ENCODE measurements around the gene LRP1B. TPM values are rescaled to one million over a fixed set of nuclear protein-coding genes. Genes with fewer than 3 reads are reported as not detected.
A peak's percentile ranks its signal among the peaks of the same experiment; 100 is the strongest.

LRP1B gene
- total RNA-seq, 1 experiment from 2014 or later, result 1.4 TPM

DNA sequence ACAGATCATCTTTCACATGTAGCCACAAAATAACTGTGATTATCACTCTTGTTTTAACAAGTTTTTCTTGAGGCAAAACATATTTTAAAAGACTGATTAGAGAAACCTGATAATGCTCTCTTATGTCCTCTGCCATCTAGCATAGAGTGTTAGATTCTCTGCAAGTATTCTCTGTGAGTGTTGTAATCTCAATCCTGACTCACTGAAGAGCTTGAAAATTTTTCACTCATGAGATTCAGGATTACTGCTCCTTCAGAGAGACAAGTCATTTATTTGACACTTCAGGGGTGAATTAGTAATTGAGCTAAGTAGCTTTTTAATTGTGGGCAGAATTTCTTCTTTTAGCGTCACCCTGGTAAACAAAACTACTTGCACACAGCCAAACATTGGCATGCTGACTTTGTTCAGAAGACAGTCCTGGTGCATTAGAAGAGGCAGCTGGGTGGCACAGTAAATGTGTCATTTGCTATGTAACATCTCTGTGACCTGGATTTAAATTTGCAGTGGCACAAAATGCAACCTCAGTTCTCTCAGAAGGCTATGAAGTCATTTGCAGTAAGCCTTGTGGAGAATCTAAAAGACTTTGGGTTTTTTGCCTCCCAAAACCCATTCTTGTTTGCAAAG is 172.9 kb downstream of the LRP1B start:
- DNase-seq (ENCODE audit: low spot score), result no peak

DNA sequence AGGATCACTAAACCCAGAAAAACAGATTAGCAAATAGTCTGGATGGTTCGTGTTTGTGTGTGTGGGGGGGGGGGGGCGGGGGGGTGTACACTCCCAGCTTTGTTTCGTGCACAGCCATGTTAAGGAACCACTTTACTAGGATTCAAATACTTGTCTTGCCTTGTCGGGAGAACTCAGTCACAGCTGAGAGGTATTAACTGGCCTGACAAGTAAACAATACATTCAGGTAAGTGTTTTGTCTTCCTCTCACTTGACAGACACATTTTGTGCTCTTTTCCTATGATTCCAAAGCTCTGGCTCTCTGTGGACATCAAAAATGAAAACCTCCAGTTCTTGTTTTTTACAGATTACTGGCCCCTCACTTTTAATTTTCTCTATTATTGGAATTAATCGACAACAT is 173.5 kb downstream of the LRP1B start:
- no peak for DNase-seq (ENCODE audit: low spot score)

DNA sequence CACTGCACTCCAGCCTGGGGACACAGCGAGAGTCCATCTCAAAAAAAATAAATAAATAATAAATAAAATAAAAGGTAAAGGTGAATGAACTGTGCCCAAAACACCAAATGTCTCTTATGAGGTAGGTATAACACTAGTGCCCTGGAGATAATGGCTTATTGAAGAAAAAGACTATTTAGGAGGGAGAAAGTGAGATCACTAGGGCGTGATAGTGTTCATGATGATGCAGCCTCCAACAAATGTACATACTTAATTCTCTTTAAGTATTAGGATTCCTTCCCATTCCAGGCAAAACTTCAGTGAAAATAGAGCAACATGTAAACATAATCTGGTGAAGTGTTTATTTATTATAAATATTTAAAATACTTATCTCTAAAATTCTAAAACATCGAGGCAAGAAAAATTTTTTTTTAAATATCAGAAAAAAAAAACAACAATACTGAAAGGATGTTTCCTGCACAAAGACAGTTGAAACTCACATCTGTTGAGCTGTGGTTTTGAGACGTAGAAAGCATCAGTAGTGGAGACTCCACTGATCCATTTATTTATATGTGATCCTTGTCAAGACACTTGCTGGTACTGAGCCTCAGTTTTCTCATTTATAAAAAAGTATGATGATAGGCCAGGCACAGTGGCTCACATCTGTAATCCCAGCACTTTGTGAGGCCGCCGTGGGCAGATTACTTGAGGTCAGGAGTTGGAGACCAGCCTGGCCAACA is 183.3 kb downstream of the LRP1B start:
- DNase-seq (ENCODE audit: low spot score), result no peak

DNA sequence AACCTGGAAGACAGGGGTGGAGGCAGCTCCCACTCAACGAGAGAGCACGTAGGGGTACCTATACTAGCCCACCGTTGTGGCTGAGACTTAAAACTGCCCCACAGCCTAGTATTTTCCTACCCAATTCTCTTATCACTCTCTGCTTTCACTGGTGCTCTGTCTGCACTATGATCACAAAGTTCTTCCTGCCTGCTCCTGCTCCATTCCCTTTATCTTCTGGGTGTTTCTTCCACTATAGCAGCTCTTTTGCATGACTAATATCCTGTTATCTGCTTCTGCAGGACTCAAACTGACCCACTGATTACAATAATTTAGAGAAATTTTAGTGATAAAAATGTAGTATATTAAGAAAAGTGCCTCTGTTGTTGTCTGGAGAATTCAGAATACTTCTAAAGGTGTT is 184.8 kb downstream of the LRP1B start:
- no peak for DNase-seq (ENCODE audit: low spot score)

DNA sequence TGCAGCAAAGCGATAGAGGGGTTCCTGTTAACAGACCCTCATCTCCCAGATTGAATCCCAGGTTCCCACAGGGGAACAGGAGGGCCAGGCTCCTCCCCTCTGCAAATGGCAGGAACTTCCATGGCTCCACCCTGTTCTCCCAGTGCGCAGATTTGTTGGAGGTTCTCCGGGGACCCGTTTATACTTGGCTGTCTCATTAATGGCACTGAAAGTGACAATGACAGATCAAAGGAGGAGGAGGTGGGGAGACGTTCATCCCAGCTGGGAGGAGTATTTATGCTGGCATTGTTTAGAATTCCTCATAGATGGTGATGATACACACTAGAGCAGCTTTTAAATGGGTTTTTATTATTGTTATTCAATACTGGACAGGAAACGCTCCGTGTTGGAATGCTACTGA is 186.9 kb downstream of the LRP1B start:
- no peak for DNase-seq (ENCODE audit: low spot score)

DNA sequence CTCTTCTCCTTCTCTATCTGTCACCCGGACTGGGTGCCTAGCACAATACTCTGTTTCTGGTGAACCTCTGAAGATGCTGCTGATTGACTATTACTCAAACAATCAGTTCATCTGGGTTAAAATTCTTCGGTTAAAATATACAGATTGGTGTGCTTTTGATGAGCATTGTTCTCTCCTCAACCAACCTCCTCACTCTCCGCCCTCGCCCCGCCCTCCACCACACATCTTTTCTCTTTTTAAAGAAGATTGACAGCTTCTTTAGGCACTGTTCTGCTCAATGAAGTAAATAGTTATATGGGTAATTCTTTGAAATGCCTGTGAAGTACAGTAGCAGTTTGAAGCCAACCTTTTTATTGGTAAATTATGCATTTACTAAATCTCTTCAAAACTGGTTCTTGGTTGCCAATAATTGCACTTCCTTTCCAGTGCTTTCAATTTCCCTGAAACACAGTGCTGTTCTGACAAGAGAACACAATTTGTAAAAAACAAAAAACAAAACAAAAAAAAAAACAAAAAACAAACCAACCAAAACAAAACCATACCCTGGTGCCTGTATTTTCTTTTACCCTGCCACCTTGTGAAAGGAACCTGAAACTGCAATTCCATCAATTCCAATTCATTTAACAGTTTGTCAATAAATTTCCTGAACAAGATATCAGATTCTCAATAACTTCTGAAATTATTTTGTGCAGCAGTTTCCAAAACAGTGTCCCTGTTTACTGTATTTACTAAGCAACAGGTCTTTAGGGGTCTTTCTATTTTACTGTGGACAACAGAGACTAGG is 188.6 kb downstream of the LRP1B start:
- DNase-seq (ENCODE audit: low spot score), result no peak

DNA sequence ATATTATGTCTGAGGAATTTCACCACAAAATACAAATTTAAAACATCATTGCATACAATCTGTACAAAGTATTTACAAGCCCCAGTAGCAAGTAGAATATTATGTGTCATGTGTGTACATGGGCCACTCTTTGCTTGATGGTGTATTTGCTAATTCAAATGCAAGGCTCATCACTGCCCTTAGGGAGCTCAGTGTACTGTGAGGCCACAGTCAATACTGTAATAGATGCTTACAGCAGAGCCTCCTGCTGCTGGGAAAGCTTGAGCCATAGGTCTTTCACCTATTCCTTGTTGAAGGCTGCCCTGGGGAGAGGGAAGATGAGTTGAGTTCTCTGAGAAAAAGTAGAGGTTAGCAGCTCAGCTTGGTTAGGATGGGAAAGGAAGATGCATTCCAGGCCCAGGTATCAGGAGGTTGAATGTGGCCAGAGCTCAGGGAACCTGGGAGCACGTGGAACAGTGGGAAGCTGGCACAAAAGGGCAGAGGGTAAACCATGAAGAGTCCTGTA is 189.6 kb downstream of the LRP1B start:
- DNase-seq (ENCODE audit: low spot score), result no peak

DNA sequence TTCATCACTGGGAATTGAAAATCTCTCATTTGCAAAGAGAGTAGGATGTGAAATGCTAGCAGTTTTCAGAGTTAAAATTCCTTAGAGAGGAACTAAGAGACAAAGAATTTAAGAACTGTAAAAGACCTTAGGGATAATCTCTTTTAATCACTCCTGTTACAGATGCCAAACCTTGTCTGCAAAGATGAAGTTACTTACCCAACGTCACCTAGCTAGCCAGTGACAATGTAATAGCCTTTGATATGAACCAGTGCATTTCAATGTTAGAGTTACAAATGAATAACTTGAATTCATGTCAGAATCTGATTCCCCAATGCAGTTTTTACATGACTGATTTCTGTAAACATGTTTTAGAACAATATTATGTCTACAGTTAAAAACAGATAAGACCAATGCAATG is 190.1 kb downstream of the LRP1B start:
- DNase-seq (ENCODE audit: low spot score), result no peak

DNA sequence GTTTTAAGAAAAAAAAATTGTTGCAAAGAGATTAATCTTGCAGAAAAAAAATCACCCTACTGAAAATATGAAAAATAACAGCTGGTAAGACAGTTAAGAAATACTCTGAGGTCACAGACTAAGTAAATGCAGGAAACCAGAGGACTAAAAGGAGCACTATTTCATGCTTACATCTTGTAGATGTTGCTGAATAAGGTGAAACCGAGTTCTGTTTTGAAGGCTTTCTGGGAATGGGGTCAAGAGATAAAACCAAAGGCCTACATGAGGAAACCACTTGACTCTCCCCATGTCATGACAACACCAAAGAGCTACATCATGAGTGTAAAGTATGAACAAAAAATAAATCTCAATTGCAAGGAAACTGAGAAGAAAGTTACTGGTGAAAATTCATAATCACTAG is 197.6 kb downstream of the LRP1B start:
- no peak for DNase-seq (ENCODE audit: low spot score)

DNA sequence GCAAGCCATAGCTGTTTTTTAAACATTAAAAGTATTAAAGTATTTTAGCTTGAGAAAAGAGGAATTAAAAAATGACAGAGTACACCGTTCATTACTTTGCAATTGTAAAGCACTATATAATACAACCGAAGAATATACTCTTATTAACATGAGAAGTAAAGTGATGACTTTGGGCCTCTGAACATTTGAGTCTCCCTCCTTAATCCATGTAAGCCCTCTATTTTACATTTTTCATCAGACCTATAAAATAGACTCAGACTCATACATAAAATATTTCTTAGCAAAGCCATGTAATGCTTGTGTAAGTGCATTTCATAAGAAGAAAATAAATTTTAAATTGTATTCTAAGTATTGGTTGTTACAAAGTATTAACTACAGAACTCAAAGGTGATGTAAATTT is 198.6 kb downstream of the LRP1B start:
- no peak for DNase-seq (ENCODE audit: low spot score)

DNA sequence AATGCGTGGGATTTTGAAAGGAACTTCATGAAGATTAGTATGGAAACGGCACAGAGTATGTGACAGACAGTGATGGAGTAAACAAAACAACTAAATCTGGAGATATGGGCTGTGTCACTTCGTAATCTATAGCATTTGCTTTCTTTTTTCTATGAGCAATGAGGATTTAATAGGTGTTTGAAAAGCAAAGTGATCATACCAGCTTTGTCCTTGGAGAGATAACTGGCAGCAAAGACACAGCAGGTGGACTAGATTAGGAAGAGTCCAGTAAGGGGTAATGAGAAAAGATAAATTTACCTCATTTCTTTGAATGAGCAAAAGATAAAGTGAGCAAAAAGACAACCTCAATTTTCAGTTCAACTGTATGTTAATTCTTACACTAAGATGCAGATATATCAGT is 199.0 kb downstream of the LRP1B start:
- no peak for DNase-seq (ENCODE audit: low spot score)

DNA sequence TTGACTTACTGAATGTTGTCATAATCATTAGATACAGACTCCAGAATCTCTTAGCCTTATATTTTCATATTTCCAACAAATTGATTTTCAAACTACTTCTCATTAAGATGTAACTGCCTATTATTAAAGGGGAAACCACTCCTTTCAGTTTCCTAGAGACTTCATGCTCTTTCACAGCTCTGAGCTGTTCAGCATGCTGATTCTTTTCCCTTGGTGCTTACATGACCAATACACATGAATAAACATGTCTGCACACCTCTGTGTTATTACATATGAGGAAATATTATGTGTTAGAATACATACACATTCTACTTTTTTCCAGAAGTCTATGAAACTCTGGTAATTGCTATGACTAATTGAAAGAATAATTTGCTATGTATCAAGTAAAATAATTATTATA is 200.0 kb downstream of the LRP1B start:
- DNase-seq (ENCODE audit: low spot score), result no peak

DNA sequence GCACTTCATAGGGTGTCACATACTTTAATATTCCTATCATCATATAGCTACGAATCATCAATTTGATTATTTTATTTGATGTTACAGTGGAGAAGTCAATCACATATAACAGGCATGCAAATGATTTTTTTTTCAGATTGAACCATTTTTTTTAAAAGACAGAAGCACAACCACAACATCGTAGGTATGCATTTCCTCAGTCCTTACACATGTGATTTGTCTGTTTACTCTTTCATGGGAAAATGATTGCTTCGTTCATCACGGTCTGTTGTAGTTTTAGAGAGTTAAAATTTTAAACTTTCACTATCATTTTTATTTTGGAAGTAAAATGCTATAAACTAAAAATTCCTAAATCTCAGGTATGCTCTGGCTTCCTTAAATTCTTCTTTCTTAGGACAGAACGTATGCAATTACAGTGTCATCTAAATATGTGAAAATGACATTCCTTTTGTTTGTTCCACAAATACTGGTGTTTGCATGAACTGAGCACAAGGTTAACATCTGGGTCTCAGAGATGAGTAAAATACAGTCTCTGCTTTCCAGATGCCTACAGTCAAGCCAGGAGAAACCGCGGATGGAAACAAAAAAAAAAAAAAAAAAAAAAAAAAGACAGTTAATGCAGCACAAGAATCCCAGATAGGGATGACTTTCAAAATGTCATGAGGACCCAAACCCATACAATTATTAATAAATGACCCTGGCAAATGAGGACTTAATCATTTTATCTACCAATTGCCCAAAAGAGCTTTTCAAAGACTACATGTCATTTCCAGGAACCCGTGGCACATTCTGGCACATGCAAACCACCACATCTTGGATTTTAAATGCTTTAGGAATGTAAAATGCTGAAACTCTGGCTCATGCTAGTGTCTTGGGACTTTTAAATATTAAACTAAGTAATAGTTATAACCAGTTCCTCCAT is 201.2 kb downstream of the LRP1B start:
- DNase-seq (ENCODE audit: low spot score), result no peak

DNA sequence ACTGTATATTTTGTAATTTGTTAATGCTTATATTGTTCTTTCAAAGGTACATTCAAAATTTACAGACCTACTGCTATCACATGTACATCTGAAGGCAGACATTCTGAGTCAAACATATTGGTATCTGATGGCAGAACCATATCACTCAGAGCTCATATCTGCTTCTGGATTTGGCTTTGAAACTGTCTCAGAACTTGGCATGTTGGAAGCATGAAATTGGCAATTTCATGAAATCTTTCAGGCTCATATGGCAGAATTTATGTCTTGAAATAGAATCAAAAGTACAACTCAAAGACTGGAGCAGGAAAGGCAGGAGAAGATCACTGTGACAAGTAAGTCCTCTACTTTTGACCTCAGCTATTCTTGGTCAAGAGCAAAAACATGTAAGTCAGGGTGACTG is 202.3 kb downstream of the LRP1B start:
- no peak for DNase-seq (ENCODE audit: low spot score)

DNA sequence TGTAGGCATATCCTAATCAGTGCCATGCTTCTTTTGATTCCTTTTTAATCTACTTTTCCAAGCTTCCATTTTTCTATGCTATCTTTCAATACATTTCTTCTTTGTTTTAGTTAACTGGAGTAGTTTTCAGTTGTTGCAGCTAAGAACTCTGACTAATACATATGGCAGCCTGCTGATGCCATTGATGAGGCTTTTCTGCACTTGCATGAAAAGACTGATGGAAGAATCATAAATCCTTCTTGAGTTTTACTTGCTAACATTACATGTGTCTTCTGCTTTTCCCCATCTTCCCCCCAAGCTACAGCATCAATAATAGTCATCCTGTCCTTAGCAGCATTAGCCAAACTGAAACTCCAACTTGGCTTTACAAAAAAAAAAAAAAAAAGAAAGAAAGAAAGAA is 203.3 kb downstream of the LRP1B start:
- no peak for DNase-seq (ENCODE audit: low spot score)

DNA sequence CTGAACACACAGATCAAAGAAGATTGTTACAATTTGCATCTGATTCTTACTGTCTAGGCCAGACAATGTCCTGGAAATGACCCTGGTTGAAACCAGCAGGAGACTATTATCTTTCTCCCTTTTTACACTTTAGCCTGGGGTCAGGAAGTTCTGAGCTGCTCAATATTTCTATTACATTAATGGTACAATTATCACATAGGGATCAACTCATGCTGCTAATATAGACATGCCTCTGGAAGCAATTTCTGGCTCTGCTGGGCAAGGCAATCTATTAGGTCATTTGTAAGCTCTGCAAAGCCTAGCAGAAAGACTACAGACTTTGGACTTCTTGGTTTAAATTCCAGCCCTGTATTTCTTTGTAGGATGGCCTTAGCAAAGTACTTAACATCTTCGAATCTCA is 205.3 kb downstream of the LRP1B start:
- no peak for DNase-seq (ENCODE audit: low spot score)

DNA sequence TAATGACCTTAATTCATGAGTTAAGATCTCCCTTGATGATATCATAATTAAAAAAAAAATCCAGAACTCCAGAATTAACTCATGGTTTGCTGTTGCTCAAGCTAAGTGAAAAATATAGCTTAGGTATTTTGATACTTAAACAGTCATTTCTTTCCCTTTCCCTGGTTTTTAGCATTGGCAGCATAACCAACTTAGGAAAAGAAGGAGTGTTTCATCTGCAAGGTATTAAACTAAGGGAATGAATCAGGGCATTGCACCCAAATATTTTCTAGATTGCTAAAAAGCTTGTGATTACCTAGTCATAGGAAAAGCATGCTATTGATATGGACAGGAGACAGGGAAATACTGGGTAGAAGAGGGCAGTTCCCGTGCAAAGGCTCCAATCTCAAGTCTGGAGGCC is 207.2 kb downstream of the LRP1B start:
- DNase-seq (ENCODE audit: low spot score), result no peak

DNA sequence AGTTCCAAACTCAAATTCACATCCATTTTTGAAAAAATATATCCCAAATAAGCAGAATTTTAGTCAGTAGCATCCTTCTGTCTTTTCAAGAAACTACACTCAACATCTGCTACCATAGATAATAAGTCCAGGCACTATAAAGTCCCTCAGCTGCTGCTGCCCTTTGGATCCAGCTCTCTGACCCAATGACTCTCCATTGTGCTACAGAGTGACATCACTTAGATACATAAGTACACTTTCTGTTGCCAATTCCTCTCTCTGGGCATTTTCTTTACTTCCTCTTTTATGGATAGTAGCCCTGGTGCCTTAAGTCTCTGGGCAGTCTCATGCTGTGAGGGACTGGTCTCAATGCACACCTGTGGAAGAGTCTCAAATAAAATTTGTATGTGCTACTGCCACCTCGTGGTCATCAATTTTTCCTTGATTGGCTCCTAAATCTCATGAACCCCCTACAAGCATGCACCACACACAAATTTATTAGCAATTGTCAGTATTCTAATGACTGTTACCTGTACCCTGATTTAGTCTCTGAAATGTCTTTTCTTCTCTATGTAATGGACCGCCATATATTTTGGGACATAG is 219.2 kb downstream of the LRP1B start:
- DNase-seq (ENCODE audit: low spot score), result peak; percentile 41

DNA sequence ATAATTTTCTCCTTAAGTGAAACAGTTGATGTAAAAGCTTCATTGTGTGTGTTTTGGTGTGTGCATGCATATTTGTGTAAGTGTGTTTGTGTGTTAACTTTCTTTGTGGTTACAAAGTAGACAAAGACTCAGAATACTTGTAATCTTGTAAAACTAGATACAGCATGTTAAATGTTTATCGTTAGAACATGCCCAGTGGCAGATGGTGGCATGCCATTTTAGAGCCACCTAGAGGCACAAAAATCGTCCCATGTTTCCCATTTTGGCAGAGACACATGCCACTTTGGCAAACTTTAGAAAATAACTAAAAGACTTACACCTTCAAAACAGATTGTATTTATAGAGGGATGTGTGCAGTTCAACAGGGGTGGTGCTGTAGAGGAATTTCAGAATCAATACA is 224.1 kb downstream of the LRP1B start:
- DNase-seq (ENCODE audit: low spot score), result peak; percentile 9

DNA sequence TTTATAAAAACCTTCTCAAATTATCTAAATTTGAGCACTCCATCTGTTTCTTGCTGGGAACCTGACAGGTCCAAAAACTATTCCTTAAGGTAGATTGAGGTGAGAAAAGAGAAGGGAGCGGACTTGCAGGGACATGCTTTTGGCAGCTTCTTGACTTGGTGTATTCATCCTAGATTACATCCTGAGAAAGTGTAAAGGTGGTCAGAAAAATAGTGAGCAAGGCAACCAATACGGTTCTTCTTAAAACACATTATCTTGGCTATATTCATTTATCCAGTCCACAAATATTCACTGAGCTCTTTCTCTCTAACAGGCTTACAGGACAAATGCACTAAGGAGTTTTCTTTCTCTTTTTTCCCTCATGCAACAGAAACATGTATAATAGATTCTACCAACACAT is 230.0 kb downstream of the LRP1B start:
- DNase-seq (ENCODE audit: low spot score), result no peak

DNA sequence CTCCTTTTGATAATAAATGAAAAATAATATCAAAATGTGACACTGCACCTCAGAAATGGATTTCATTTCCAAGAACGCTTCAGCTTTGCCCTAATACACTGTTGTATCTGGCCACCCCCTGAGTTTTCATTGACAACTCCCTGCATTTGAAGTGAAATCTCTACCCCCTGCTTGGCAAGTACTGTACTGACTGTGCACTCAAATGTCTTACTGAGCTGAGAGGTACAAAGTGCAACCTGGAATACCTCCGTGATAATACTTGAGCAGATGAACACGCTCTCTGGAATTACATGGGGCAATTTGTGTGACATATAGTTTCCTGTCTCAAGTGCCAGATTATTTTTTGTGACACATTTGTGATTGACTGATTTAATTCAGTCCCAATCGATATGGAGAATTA is 231.1 kb downstream of the LRP1B start:
- DNase-seq (ENCODE audit: low spot score), result no peak

Measured in H4 (cell line).